Measurements from ENCODE around the gene PSIP1.

DNA sequence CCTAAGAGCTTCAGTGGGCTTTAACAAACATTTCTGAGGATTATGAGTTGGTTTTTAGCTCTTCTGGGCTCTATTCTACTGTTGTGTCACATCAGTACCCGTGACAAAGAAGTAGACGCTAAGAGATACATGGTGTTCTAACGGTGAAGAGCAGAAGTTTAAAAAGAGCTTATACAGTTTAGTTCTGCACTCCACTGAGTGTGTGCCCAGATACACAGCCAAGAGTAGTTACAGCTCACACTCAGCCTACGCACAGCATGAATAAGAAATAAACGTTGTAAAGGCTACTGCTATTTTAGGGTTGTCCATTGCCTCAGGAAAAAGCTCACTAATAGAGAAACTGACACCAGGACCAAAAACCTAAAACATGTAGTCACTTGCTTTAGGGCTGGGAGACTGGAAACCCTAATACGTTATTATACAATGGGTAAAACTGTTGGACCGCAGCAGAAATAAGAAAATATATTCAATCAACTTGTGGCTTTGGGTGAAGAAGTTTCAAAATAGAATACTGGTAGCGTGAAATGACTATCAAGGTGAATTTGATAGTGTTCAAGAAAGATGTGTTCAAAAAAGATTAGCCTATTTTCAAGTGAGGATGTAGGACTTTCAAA is 34.7 kb downstream of the PSIP1 start:
- no peak for TF ChIP-seq EZH2 (IDR thresholded peaks at IDR 0.05; ENCODE audit: borderline replicate concordance, low read depth, low read length, poor library complexity, severe bottlenecking)
- no peak for TF ChIP-seq CTCF (conservative IDR thresholded peaks at IDR 0.05; ENCODE audit: low read depth, low read length)
